Uterus (tissue), 2 donors: Measurements from ENCODE around the gene NUDT13.

Experiments
- CTCF ChIP-seq, 4 experiments: fragments of 200-600 bp in 2 of 4; fragments of 450-650 bp in 2 of 4; sonication (generic) in 2 of 4; IDR thresholded peaks; one replicate each; pipeline ENCODE4 v1.5.1; 2016 to 2019; ENCODE audit warnings: antibody characterized with exemption in 4 of 4, mild to moderate bottlenecking in 2 of 4, moderate library complexity in 1 of 4
- POLR2A ChIP-seq, 2 donors: fragments of 450-650 bp; IDR thresholded peaks; one replicate each; pipeline ENCODE4 v1.6.1; 2016; ENCODE audit warnings: antibody characterized with exemption in 2 of 2, mild to moderate bottlenecking in 1 of 2, moderate library complexity in 1 of 2

DNA sequence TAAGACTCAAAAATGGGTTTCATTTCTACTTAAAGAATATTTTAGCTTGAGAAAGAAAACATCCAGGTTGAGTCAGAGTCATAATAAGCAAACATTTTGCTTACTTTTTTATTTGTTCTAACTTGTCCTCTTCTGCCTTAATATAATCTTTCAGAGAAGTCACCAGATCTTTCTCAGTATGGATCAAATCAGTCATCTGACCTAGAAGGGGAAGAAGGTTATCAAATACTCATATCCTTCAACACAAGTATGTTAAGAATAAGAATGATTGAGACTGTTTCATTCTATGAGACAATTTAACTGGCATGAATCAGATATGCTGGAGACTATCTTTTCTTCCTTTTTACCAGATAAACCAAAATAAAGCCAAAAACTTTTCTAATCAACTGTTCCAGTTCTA lies 36.6 kb upstream of the NUDT13 start:
- TF ChIP-seq CTCF (IDR thresholded peaks at IDR 0.05) (no peak), POLR2A (IDR thresholded peaks at IDR 0.05) (no peak)
